Calu3 (cell line): Measurements from ENCODE around the gene TMC2. TPM values are rescaled to one million over a fixed set of nuclear protein-coding genes. Genes with fewer than 3 reads are reported as not detected.

Experiments used
- BruUV-seq: library from RNA; stranded (reverse); fragments of 400-500 nt; replicated peaks from 2 replicates; lab custom pipeline; 2021; lab: Mats Ljungman, UMichigan
- CTCF ChIA-PET: fragments of 300-600 bp; sonication (Branson Sonifier 250); formaldehyde crosslinking; loops from one replicate; lab custom pipeline; 2022; ENCODE audit warnings: antibody characterized with exemption; lab: Charles Lee
- DNase-seq: peaks from one replicate; pipeline ENCODE4 v3.0.0; 2022
- H3K27ac Mint-ChIP-seq: one replicate; pipeline ENCODE4 v1.8.0; 2022; ENCODE audit warnings: mixed read lengths; ENCODE audit not compliant: unreplicated experiment
- H3K27me3 Mint-ChIP-seq: one replicate; pipeline ENCODE4 v1.8.0; 2022; ENCODE audit warnings: mixed read lengths; ENCODE audit not compliant: unreplicated experiment
- H3K36me3 Mint-ChIP-seq: one replicate; pipeline ENCODE4 v1.8.0; 2022; ENCODE audit warnings: mild to moderate bottlenecking, moderate library complexity, mixed read lengths; ENCODE audit not compliant: insufficient read depth, unreplicated experiment
- H3K4me1 Mint-ChIP-seq: one replicate; pipeline ENCODE4 v1.8.0; 2022; ENCODE audit warnings: mild to moderate bottlenecking, low read depth, mixed read lengths; ENCODE audit not compliant: unreplicated experiment
- H3K4me3 Mint-ChIP-seq: one replicate; pipeline ENCODE4 v1.8.0; 2022; ENCODE audit warnings: mild to moderate bottlenecking, low read depth, moderate library complexity, mixed read lengths; ENCODE audit not compliant: unreplicated experiment
- H3K9me3 Mint-ChIP-seq: one replicate; pipeline ENCODE4 v1.8.0; 2022; ENCODE audit warnings: low read depth, mixed read lengths; ENCODE audit not compliant: unreplicated experiment
- CTCF ChIP-seq: fragments of 200-600 bp; IDR thresholded peaks from one replicate; pipeline ENCODE4 v1.8.0; 2022; ENCODE audit warnings: antibody characterized with exemption; ENCODE audit not compliant: unreplicated experiment
- intact Hi-C: fragments of 100-400 bp; cut with micrococcal nuclease; formaldehyde crosslinking; loops from one replicate; pipeline ENCODE4 v1.10.0; 2022; ENCODE audit not compliant: unreplicated experiment
- total RNA-seq: library from RNA; stranded (reverse); gene quantifications from 2 replicates; pipeline ENCODE4 v1.2.3, GENCODE V29; 2022

TMC2 gene
- total RNA-seq, 1 experiment from 2014 or later = not detected

GRCh38 chr20:2538356-2538755 lies 2.0 kb downstream of the TMC2 start:
- peaks cover 74% of the 10 kb centered on the region for H3K27me3 Mint-ChIP-seq
- H3K27ac Mint-ChIP-seq = no peak overlapping the region
- CTCF ChIA-PET = no interaction called here
- intact Hi-C loops = no loop called here
- H3K4me3 Mint-ChIP-seq = no peak overlapping the region
- H3K4me1 Mint-ChIP-seq = no peaks in the 10 kb centered on the region
- H3K36me3 Mint-ChIP-seq = no peaks in the 10 kb centered on the region
- DNase-seq = no peak
- no TSS peak for BruUV-seq
- H3K9me3 Mint-ChIP-seq = no peaks in the 10 kb centered on the region
- TF ChIP-seq CTCF = no peak

- H3K4me3 Mint-ChIP-seq = no peak overlapping the region
- intact Hi-C loops = no loop called here
- no peaks in the 10 kb centered on the region for H3K4me1 Mint-ChIP-seq
- CTCF ChIA-PET = no interaction called here
- no peak overlapping the region for H3K27ac Mint-ChIP-seq
- no peak for TF ChIP-seq CTCF
- BruUV-seq = no TSS peak
- no peaks in the 10 kb centered on the region for H3K36me3 Mint-ChIP-seq
- no peak for DNase-seq
- H3K27me3 Mint-ChIP-seq = peaks cover 66% of the 10 kb centered on the region
- no peaks in the 10 kb centered on the region for H3K9me3 Mint-ChIP-seq
These were observed 2.8 kb downstream of the TMC2 start for GRCh38 chr20:2538931-2539720.

GRCh38 chr20:2541940-2542339 lies 5.6 kb downstream of the TMC2 start:
- Mint-ChIP-seq H3K27ac (no peak overlapping the region), H3K36me3 (no peaks in the 10 kb centered on the region), H3K4me3 (no peak overlapping the region), H3K4me1 (no peaks in the 10 kb centered on the region), H3K9me3 (peaks cover 3% of the 10 kb centered on the region), H3K27me3 (peaks cover 77% of the 10 kb centered on the region)
- CTCF ChIA-PET = no interaction called here
- intact Hi-C loops = no loop called here
- no peak for DNase-seq
- no peak for TF ChIP-seq CTCF
- BruUV-seq = no TSS peak

GRCh38 chr20:2542361-2542760 lies 6.0 kb downstream of the TMC2 start:
- no peak for TF ChIP-seq CTCF
- Mint-ChIP-seq H3K27ac (no peak overlapping the region), H3K36me3 (no peaks in the 10 kb centered on the region), H3K9me3 (peaks cover 3% of the 10 kb centered on the region), H3K4me1 (no peaks in the 10 kb centered on the region), H3K4me3 (no peak overlapping the region), H3K27me3 (peaks cover 75% of the 10 kb centered on the region)
- no peak for DNase-seq
- intact Hi-C loops = no loop called here
- CTCF ChIA-PET = no interaction called here
- no TSS peak for BruUV-seq
